CD4-positive, alpha-beta T cell treated with Interleukin-1 beta for 1 hour (primary cell): ENCODE data around the gene GALNT14.

Experiments
- DNase-seq, 2 donors: peaks; one replicate each; pipeline ENCODE4 v3.0.0-alpha.2; 2020 to 2022

GALNT14 gene

GRCh38 chr2:31053929-31054782 is 84.1 kb downstream of the GALNT14 start:
- no peak for DNase-seq

- no peak for DNase-seq
Measured at GRCh38 chr2:31052284-31052683, 86.0 kb downstream of the GALNT14 start.

GRCh38 chr2:31051258-31052140 is 86.7 kb downstream of the GALNT14 start:
- DNase-seq, result no peak

GRCh38 chr2:31049916-31050588 is 88.2 kb downstream of the GALNT14 start:
- DNase-seq, result no peak

DNA sequence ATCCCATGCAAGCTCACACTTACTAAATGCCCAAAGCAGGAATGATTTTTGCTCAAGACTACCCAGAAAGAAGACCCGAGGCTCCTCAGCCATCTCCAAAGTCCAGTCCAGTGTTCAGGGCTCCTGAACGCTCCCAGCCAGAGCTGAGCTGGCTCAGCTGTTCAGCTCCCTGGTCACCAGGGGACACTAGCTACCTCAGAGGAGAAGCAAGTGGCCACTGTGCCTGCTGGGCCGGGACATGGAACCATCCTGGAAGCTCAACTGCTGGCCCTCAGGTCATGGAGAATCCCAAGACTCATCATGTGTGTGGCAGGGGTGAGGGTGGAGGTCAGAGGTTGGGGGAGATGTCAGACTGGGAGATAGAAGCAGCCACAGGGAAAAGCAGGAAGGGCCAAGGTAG is 89.0 kb downstream of the GALNT14 start:
- DNase-seq, result no peak

DNA sequence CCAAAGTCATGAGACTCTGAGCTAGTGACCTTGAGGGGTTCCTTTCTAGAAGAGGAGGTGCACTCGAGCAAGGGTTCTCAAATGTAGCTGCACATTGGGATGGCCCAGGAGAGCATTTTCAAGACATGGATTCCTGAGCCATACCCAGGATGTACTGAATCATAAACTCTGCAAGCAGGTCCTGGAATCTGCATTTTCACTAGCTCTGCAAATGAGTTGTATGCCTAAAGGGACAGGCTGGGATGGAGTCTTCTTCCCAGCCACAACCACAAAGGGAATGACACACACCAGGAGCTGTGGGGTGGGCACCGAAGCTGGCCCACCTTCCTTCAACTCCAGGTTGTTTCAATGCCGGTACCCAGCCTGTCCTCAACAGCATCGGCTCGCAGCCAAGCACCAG is 90.6 kb downstream of the GALNT14 start:
- no peak for DNase-seq

DNA sequence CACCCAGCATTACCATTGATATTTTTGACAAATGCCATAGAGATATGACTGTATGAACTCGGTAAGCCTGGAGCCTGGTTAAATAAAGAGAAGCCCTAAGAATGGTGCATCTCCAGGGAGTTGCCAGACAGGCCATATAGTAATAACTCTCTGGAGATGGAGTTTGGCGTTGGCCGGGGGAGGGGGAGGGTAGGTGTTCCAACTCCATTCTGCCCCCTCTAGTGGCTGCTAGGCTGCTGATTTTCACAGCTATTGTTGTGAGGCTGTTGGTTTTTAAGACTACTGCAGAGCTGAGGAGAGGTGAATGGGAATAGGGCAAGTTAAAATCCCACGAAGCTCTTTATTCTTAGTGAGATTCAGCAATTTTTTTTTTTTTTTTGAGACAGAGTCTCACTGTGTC is 99.9 kb downstream of the GALNT14 start:
- no peak for DNase-seq

DNA sequence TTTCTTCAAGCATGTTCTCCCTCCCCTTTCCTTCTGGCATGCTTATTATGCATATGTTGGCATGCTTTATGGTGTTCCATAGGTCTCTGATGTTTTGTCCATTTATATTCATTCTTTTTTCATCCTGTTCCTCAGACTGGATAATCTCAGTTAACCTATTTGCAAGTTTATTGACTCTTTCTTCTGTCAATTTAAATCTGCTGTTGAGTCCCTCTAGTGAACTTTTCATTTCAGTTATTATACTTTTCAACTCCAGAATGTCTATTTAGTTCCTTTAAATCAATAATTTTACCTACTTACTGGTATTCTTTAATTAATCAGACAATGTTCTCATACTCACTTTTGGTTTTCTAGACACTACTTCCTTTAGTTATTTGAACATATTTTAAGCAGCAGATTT is 101.2 kb downstream of the GALNT14 start:
- DNase-seq, result no peak

GRCh38 chr2:31033032-31033431 is 105.2 kb downstream of the GALNT14 start:
- DNase-seq, result no peak

DNA sequence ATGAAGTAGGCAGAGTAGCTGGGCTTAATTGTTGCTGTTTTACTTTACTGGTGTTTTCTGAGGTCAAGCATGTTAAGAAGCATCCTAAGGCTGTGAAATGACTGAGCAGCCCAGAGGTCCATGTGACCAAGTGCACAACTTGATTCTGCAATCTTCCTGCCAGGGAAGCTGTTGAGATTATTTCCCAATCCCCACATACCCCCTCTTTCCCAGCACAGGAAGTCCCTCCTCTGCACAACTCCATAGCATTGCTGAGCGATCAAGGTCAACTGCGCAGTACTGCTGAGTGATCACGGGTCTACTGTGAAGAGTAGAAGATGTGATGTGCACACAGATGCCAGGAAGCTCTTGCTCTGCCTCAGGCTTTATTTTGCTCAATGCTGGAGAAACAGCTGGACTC is 105.8 kb downstream of the GALNT14 start:
- no peak for DNase-seq

DNA sequence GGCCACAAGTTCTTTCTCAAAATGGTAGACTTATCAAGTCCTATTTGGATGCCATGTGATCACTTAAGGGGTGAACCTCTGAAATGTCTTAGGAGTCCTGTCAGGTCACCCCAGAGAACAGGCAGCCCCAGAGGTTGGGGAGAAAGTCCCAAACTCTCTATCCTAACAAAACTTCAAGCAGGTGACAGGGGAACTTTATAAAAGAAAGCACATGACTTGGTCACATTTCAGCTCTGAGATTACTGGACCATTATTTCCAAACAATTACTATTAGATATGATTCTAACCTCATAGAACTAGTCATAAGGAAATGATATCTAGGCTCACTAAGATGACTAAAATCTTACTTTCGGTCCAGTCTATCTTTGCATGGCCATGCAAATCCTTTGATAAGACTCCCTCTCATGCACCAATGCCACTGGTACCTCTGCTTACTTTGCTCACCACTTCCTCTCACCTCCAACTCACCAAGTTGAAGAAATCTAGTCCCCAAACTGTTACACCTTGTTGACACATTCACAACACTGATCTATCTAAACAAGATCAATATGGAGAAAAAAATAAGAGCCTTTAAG is 107.0 kb downstream of the GALNT14 start:
- DNase-seq, result no peak

DNA sequence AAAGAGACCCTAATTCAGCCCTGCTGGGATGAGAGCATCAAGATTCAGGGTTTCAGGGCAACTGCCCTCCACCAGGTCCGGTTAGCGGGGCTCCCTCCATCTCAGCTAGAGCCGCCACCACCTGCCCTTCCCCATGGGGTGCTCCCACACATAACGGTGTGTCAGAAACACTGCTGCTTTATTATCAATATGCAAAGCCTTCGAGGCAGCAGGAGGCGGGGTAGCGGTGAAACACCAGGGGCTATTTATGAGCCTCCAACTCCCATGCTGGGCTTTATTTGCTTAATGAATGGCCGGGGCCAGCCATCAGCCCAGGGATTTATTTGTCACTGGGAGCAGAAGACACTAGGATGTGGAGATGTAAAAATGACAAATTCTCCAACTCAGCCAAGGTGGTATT is 109.8 kb downstream of the GALNT14 start:
- no peak for DNase-seq

DNA sequence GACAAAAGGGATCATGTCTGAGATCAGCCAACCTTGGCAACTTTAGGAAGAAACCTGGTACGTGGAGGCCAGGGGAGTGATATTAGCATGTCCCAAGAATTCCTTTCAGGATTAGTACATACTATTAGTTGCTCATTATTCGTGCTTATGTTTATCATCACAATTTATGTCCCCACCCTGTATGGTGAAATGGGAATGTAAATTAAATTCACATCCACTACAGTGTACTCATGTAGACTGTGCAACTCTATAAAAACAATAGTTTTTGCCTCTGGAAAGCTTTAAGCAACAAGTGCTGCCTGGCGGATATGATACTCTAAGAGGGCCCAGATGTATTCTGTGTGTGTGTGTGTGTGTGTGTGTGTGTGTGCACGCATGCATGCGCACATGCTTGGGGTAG is 110.7 kb downstream of the GALNT14 start:
- no peak for DNase-seq

- DNase-seq, result no peak
Measured at GRCh38 chr2:31023541-31023940, 114.7 kb downstream of the GALNT14 start.

DNA sequence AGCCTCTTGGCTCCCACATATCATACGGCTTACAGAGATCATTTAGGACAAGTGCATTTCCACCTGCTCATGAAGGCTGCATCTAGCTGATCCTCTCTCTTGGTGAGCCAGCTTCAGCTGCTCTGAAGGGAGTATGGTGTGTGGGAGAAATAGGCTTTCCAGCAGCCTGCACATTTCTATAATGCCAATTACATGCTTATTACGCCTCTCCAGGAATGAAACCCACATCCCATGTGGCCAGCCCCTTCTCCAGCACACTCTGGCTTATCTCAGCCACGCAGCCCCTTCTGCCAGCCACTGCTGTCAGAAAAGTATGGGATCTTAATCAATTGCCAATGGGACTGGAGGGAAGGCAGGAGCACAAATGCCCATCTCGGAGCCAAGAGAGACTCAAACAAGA is 117.5 kb downstream of the GALNT14 start:
- no peak for DNase-seq

DNA sequence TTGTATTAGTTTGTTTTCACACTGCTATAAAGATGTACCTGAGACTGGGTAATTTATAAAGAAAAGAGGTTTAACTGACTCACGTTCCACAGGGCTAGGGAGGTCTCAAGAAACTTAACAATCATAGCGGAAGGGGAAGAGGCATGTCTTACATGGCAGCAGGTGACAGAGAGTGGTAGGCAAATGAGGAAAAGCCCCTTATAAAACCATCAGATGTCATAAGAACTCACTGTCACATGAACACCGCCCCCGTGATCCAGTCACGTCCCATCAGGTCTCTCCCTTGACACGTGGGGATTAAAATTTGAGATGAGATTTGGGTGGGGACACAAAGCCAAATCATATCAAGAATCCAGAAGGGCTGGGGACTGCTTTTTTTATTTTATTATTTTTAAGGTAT is 120.0 kb downstream of the GALNT14 start:
- DNase-seq, result no peak

DNA sequence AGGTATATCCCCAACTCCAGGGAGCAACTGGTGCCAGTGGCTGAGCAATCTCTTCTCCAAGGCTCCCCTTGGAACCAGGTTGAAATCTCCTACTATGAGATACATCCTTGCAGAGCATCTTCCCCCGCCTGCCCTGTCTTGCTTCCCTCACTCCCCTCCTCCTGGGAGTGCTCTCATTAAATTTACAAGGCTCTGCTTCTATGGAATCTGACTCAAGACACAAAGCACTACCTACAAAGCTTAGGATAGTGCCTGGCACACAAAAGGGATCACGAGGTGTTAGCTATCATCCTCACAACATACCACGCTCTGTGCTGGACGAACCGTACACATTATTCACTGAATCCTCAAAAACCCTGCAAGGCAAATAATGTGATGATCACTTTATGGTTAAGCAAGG is 121.6 kb downstream of the GALNT14 start:
- DNase-seq, result no peak

DNA sequence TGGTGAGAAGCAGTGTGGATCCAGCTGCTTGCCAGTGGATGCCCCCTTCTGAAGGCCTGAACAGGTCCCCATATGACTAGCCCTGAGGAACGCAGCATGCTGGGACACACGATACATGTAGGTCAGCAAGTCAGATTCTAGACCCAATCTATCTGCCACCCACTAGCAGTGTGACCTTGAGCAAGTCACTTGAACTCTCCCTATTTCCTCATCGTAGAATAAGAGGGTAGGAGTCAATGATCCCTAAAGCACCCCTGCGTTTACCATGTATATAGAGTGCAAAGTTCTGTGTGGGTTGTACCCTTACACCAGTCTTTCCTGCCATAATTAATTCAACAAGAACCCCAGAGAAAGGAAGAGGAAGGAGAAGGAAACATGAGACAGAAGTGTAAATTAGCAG is 123.7 kb downstream of the GALNT14 start:
- DNase-seq, result no peak

DNA sequence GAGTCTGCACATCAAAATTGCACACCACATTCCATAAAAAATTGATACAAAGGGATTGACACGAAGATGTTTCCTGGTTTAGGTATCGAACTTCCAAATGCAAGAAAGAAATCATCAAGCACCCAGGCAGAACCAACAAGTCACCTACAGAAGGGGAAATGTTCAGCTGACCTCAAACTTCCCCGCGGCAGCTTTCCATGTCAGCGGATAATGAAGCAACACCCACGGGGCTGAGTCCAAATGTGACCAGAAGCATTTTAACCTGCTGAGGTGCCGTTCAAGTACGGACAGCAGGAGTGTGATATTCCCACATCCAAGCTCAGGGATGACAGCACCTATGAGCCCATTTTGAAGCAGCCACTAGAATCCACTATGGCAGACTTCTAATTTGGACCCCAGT is 124.9 kb downstream of the GALNT14 start:
- no peak for DNase-seq

GRCh38 chr2:31012406-31012805 is 125.8 kb downstream of the GALNT14 start:
- DNase-seq, result no peak

DNA sequence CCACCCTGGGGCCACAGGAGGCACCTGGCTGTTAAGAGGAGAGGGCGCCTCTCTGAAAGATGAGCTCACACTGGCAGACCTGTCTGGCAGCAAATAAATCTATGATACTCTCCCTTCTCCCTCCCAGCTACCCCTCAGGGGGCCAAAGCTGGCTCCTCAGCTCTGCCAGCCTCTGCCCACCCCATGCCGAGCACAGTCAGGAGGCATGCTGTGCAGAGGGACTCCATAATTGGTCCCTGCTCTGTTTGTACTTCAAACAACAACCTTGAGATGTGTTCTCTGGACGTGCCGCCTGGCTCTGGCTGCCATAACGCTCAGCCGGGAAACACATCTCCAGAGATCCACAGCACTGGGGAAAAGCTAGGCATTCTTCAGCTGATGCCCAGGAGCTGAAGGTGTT is 126.7 kb downstream of the GALNT14 start:
- no peak for DNase-seq

- no peak for DNase-seq
Measured at GRCh38 chr2:31008561-31009114, 129.6 kb downstream of the GALNT14 start.

DNA sequence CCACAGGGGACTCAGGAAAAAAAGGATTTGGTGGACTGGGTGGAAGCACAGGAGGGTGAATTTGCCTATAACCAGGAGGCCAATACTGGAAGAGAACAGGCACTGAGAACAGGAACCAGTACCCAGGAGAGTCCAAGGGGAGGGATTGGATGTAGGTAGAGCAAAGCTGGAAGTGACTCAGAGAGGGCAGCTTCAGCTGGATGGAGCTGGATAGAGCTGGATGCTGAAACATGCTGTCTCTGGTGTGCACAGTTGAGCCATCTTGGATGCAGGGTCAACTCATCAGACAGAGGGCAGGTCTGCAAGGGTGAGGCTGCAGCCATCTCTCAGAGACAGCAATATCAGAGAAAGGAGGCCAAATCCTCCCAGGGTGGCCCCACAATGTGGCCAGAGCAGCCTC is 134.0 kb downstream of the GALNT14 start:
- DNase-seq, result no peak
